SU-DHL-6 (cell line): ENCODE measurements around the gene DBNDD1.
"Not testable (repeated sequence)": the region's sequence is repeated elsewhere in the genome, so short reads cannot be mapped to it uniquely, and the experiment has no call there.

Source experiments
- H2AFZ ChIP-seq: fragments of 200-600 bp; sonication (generic); 2 replicates; pipeline ENCODE4 v1.6.1; 2014; ENCODE audit warnings: low read depth, mild to moderate bottlenecking, moderate library complexity, mixed read lengths, antibody characterized with exemption, low read length; ENCODE audit not compliant: severe bottlenecking
- H3F3A ChIP-seq: fragments of 200-600 bp; shearing (Covaris generic); 2 replicates; pipeline ENCODE4 v1.6.0; 2016; ENCODE audit warnings: antibody characterized with exemption, mild to moderate bottlenecking; ENCODE audit not compliant: insufficient read depth
- H3K27ac ChIP-seq: fragments of 200-600 bp; sonication (generic); 2 replicates; pipeline ENCODE4 v1.5.1; 2016; ENCODE audit warnings: low read depth, mild to moderate bottlenecking, low read length, moderate library complexity, mixed read lengths
- H3K27me3 ChIP-seq: fragments of 200-600 bp; sonication (generic), shearing (Covaris generic); 2 replicates; pipeline ENCODE4 v1.6.0; 2014; ENCODE audit warnings: mild to moderate bottlenecking, low read length
- H3K36me3 ChIP-seq: fragments of 200-600 bp; sonication (generic); 2 replicates; pipeline ENCODE4 v1.6.1; 2014; ENCODE audit warnings: mild to moderate bottlenecking, low read length, mixed read lengths
- H3K4me2 ChIP-seq: fragments of 300-600, 200-600 bp; shearing (Covaris generic), sonication (generic); 2 replicates; pipeline ENCODE4 v1.6.0; 2014; ENCODE audit warnings: low read length, low read depth, mild to moderate bottlenecking; ENCODE audit not compliant: poor library complexity, severe bottlenecking
- H3K4me3 ChIP-seq: fragments of 200-600 bp; sonication (generic); 2 replicates; pipeline ENCODE4 v1.5.1; 2014; ENCODE audit warnings: antibody characterized with exemption, low read length, mild to moderate bottlenecking, mixed read lengths; ENCODE audit not compliant: insufficient read depth, poor library complexity, severe bottlenecking
- H3K79me2 ChIP-seq: fragments of 200-600 bp; sonication (generic); 2 replicates; pipeline ENCODE4 v1.6.1; 2014; ENCODE audit warnings: mild to moderate bottlenecking, low read length, moderate library complexity; ENCODE audit not compliant: insufficient read depth
- H3K9ac ChIP-seq: fragments of 200-600 bp; sonication (generic); 2 replicates; pipeline ENCODE4 v1.7.0; 2014; ENCODE audit warnings: mild to moderate bottlenecking, low read length
- H3K9me2 ChIP-seq: fragments of 200-600 bp; sonication (generic); replicated peaks from 2 replicates; pipeline ENCODE4 v1.6.1; 2014; ENCODE audit warnings: low read length; ENCODE audit not compliant: insufficient read depth
- H3K9me3 ChIP-seq: fragments of 200-600 bp; sonication (generic); 2 replicates; pipeline ENCODE4 v1.6.1; 2014; ENCODE audit warnings: low read length, mixed read lengths; ENCODE audit not compliant: insufficient read depth
- H4K20me1 ChIP-seq: fragments of 200-600 bp; sonication (generic); 2 replicates; pipeline ENCODE4 v1.6.1; 2014; ENCODE audit warnings: low read depth, mild to moderate bottlenecking, antibody characterized with exemption, low read length, moderate library complexity, mixed read lengths
- CTCF ChIP-seq: fragments of 200-600 bp; sonication (generic); IDR thresholded peaks from one replicate; pipeline ENCODE4 v1.5.1; 2017; ENCODE audit warnings: antibody characterized with exemption, mild to moderate bottlenecking, low read length, moderate library complexity; ENCODE audit not compliant: insufficient read depth, poor library complexity, severe bottlenecking
- EZH2phosphoT487 ChIP-seq: fragments of 200-600 bp; sonication (generic), shearing (Covaris generic); conservative IDR thresholded peaks from 2 replicates; pipeline ENCODE4 v1.6.1; 2018; ENCODE audit warnings: mild to moderate bottlenecking, antibody characterized with exemption, low read length, moderate library complexity, mixed read lengths

The DBNDD1 gene

GRCh38 chr16:90000733-90001427 lies 18.4 kb downstream of the DBNDD1 start:
- no peak overlapping the region for H3K4me2 ChIP-seq
- H3K27ac ChIP-seq = no peak overlapping the region
- H3K9me3 ChIP-seq = no peaks in the 10 kb centered on the region
- H3K36me3 ChIP-seq = 0 out of 2 replicates have a peak, but pooled peaks cover 4% of the 10 kb centered on the region
- TF ChIP-seq EZH2phosphoT487 (no peak), CTCF (no peak)
- no peaks in the 10 kb centered on the region for H3K79me2 ChIP-seq
- H3F3A ChIP-seq = no peaks in the 10 kb centered on the region
- H3K27me3 ChIP-seq = no peaks in the 10 kb centered on the region
- no peak overlapping the region for H3K9ac ChIP-seq
- no peak overlapping the region for H3K4me3 ChIP-seq
- no peaks in the 10 kb centered on the region for H3K9me2 ChIP-seq
- H2AFZ ChIP-seq = no peak overlapping the region
- no peaks in the 10 kb centered on the region for H4K20me1 ChIP-seq

GRCh38 chr16:89999831-90000574 lies 19.3 kb downstream of the DBNDD1 start:
- Histone ChIP-seq H4K20me1 (no peaks in the 10 kb centered on the region), H3K79me2 (no peaks in the 10 kb centered on the region), H3K27ac (no peak overlapping the region), H3K4me3 (no peak overlapping the region), H3K4me2 (no peak overlapping the region), H3F3A (no peaks in the 10 kb centered on the region), H3K27me3 (no peaks in the 10 kb centered on the region), H3K36me3 (peaks cover 8% of the 10 kb centered on the region; the same call in 1 of the 2 replicates), H3K9me3 (no peaks in the 10 kb centered on the region), H3K9ac (no peak overlapping the region), H2AFZ (no peak overlapping the region), H3K9me2 (no peaks in the 10 kb centered on the region)
- no peak for TF ChIP-seq EZH2phosphoT487
- TF ChIP-seq CTCF = no peak

- no peak overlapping the region for H3K27ac ChIP-seq
- no peak overlapping the region for H3K4me3 ChIP-seq
- no peak overlapping the region for H2AFZ ChIP-seq
- no peaks in the 10 kb centered on the region for H3K27me3 ChIP-seq
- H4K20me1 ChIP-seq = no peaks in the 10 kb centered on the region
- no peak overlapping the region for H3K9ac ChIP-seq
- no peaks in the 10 kb centered on the region for H3K9me3 ChIP-seq
- peaks cover 16% of the 10 kb centered on the region; the same call in 1 of the 2 replicates for H3K36me3 ChIP-seq
- H3K4me2 ChIP-seq = no peak overlapping the region
- TF ChIP-seq EZH2phosphoT487 (no peak), CTCF (no peak)
- no peaks in the 10 kb centered on the region for H3F3A ChIP-seq
- H3K79me2 ChIP-seq = no peaks in the 10 kb centered on the region
- H3K9me2 ChIP-seq = no peaks in the 10 kb centered on the region
Measured at GRCh38 chr16:89996178-89996489, 23.1 kb downstream of the DBNDD1 start.

- H3K27me3 ChIP-seq, H3K4me2 ChIP-seq, H3K9ac ChIP-seq, H3K4me3 ChIP-seq, H3F3A ChIP-seq, H3K9me2 ChIP-seq, H2AFZ ChIP-seq, H3K27ac ChIP-seq, H3K79me2 ChIP-seq, H4K20me1 ChIP-seq, H3K9me3 ChIP-seq: not testable (repeated sequence)
- H3K36me3 ChIP-seq = peaks cover 16% of the 10 kb centered on the region; the same call in 1 of the 2 replicates
Measured at GRCh38 chr16:89995475-89996177, 23.6 kb downstream of the DBNDD1 start.

GRCh38 chr16:89994721-89995474 lies 24.4 kb downstream of the DBNDD1 start:
- not testable (repeated sequence) for H3K9ac ChIP-seq, H3K27me3 ChIP-seq, H2AFZ ChIP-seq, H3F3A ChIP-seq, H3K9me3 ChIP-seq, H3K4me3 ChIP-seq, H4K20me1 ChIP-seq, H3K79me2 ChIP-seq, H3K27ac ChIP-seq, H3K4me2 ChIP-seq, H3K9me2 ChIP-seq
- H3K36me3 ChIP-seq = peaks cover 16% of the 10 kb centered on the region; the same call in 1 of the 2 replicates
